Ascending aorta (tissue), 2 donors: Measurements from ENCODE around the gene GIPC1. TPM values are rescaled to one million over a fixed set of nuclear protein-coding genes. Genes with fewer than 3 reads are reported as not detected.
A peak's percentile ranks its signal among the peaks of the same experiment; 100 is the strongest.

Source experiments
- DNase-seq, 2 donors: peaks; one replicate each; pipeline ENCODE4 v3.0.0-alpha.2; 2019; ENCODE audit warnings: low spot score in 2 of 2
- H3K27ac ChIP-seq, 2 donors: fragments of 200-600 bp; sonication (generic); one replicate each; pipeline ENCODE4 v1.5.1; 2016 to 2017; ENCODE audit warnings: mild to moderate bottlenecking in 1 of 2
- H3K27me3 ChIP-seq: fragments of 200-600 bp; sonication (generic); one replicate; pipeline ENCODE4 v1.5.1; 2017
- H3K36me3 ChIP-seq, 2 donors: fragments of 200-600 bp; sonication (generic); one replicate each; pipeline ENCODE4 v1.5.1; 2016
- H3K4me1 ChIP-seq, 2 donors: fragments of 200-600 bp; sonication (generic); one replicate each; pipeline ENCODE4 v1.5.1; 2016 to 2017; ENCODE audit warnings: mild to moderate bottlenecking in 1 of 2
- H3K4me3 ChIP-seq, 2 donors: fragments of 200-600 bp; sonication (generic); one replicate each; pipeline ENCODE4 v1.5.1; 2016 to 2017; ENCODE audit warnings: mild to moderate bottlenecking in 1 of 2
- H3K9me3 ChIP-seq, 2 donors: fragments of 200-600 bp; sonication (generic); one replicate each; pipeline ENCODE4 v1.5.1; 2016
- intact Hi-C: fragments of 100-400 bp; cut with DNase I; formaldehyde crosslinking; loops from one replicate; pipeline ENCODE4 v1.15.1; 2023
- total RNA-seq: library from RNA; depleted of rRNA; stranded (reverse); fragments of >200 nt; gene quantifications from one replicate; pipeline ENCODE4 v1.1.0, GENCODE V29; 2016
- TF ChIP-seq, protein P1 (sequence below), 3 experiments: fragments of 200-600 bp in 2 of 3; fragments of 450-650 bp in 1 of 3; sonication (generic) in 2 of 3; IDR thresholded peaks; one replicate each; pipeline ENCODE4 v1.5.1; 2016 to 2019; ENCODE audit warnings: antibody characterized with exemption in 3 of 3, mild to moderate bottlenecking in 1 of 3, moderate library complexity in 1 of 3

The GIPC1 gene
- total RNA-seq, 1 donor from 2014 or later, result 123 TPM

DNA sequence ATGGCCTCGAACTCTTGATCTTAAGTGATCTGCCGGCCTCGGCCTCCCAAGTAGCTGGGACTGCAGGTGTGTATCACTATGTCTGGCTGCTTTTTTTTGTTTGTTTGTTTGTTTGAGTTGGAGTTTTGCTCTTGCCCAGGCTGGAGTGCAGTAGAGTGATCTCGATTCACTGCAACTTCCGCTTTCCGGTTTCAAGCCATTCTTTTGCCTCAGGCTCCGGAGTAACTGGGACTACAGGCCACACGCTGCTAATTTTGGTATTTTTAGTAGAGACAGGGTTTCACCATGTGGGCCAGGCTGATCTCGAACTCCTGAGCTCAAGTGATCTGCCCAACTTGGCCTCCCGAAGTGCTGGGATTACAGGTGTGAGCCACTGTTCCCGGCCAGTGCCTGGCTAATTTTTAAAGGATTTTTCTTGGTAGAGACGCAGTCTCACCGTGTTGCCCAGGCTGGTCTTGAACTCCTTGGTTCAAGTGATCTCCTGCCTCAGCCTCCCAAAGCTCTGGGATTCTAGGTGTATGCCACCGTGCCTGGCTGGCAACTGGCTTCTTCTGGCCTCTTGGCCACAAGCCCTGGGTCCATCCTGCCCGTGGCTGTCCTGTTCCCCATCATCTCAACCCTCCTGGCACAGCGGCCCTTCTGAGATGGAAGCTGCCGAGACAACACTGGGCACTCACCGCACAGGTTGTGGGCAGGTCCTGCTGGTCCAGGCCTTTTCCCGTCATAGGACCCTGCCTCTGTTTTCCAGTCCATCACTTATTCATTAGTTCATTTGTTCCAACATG lies 45.0 kb upstream of the GIPC1 start:
- intact Hi-C loops, result no loop called here
- Histone ChIP-seq H3K27ac (no peak overlapping the region), H3K9me3 (no peaks in the 10 kb centered on the region), H3K4me1 (no peaks in the 10 kb centered on the region), H3K27me3 (no peaks in the 10 kb centered on the region), H3K36me3 (no peaks in the 10 kb centered on the region), H3K4me3 (no peak overlapping the region)
- no peak for DNase-seq
- TF ChIP-seq, protein P1, sequence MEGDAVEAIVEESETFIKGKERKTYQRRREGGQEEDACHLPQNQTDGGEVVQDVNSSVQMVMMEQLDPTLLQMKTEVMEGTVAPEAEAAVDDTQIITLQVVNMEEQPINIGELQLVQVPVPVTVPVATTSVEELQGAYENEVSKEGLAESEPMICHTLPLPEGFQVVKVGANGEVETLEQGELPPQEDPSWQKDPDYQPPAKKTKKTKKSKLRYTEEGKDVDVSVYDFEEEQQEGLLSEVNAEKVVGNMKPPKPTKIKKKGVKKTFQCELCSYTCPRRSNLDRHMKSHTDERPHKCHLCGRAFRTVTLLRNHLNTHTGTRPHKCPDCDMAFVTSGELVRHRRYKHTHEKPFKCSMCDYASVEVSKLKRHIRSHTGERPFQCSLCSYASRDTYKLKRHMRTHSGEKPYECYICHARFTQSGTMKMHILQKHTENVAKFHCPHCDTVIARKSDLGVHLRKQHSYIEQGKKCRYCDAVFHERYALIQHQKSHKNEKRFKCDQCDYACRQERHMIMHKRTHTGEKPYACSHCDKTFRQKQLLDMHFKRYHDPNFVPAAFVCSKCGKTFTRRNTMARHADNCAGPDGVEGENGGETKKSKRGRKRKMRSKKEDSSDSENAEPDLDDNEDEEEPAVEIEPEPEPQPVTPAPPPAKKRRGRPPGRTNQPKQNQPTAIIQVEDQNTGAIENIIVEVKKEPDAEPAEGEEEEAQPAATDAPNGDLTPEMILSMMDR (IDR thresholded peaks at IDR 0.05), result no peak

DNA sequence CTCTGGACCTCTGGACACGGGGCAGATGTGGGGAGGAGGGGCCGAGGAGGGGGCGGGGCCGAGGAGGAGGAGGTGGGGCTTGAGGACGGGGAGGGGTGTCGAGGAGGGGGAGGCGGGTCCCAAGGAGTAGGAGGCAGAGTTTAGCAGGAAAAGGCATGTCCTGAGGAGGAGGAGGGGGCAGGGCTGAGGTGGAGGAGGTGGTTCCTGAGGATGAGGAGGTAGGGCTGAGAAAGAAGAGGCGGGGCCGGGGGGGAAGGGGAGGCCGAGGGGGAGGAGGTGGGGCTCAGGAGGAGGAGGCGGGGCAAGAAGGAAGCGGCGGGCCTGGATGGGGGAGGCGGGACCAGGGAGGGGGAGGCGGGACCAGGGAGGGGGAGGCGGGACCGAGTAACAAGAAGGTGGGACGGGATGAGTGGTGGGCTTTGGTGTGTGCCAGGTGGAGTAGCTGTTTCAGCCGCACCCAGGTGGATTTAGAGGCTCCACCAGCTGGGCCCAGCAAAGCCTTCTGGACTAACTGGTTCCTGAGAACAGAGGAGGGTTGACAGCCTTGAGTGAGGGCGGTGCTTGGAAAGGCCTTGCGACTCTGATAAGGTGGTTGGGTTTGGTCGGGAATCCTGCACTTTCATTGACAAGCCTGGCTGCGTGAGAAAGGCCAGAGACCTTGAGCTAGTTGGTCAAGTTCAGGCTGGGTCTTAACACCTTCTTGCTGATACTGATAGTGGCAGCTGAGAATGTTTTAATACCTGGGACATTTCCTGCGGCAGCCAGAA lies 41.2 kb upstream of the GIPC1 start:
- peak in 1 of 2 donors; percentile 72 for DNase-seq
- intact Hi-C loops, result no loop called here
- Histone ChIP-seq H3K4me3 (peak overlapping the region in 1 of 2 donors; percentile 22), H3K27me3 (no peaks in the 10 kb centered on the region), H3K4me1 (no peaks in the 10 kb centered on the region), H3K9me3 (no peaks in the 10 kb centered on the region), H3K36me3 (no peaks in the 10 kb centered on the region), H3K27ac (no peak overlapping the region)
- TF ChIP-seq, protein P1 (IDR thresholded peaks at IDR 0.05), result no peak

DNA sequence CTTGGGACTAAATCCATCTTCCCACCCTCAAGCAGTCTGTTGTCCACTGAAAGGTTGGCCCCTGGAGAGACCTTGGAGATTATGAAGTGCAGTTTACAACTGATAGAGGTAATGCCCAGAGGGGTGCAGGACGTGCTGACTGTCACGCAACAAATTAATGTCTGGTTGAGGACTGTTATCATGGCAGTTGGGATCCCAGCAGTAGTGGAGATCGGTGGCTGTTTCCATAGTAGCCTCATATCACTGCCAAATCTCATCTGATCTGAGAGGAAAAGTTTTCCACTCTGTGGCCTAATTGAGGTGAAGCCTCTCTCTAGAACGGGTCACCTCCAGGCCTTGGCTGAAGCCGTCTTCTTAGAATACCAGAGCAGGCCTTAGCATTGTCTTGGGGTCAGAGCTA lies 37.5 kb upstream of the GIPC1 start:
- TF ChIP-seq, protein P1 (IDR thresholded peaks at IDR 0.05), result no peak
- intact Hi-C loops, result no loop called here
- Histone ChIP-seq H3K27me3 (no peaks in the 10 kb centered on the region), H3K9me3 (no peaks in the 10 kb centered on the region), H3K4me1 (peaks cover 0 to 9% of the 10 kb centered on the region in 2 donors), H3K4me3 (no peak overlapping the region), H3K27ac (no peak overlapping the region), H3K36me3 (no peaks in the 10 kb centered on the region)
- DNase-seq, result no peak

DNA sequence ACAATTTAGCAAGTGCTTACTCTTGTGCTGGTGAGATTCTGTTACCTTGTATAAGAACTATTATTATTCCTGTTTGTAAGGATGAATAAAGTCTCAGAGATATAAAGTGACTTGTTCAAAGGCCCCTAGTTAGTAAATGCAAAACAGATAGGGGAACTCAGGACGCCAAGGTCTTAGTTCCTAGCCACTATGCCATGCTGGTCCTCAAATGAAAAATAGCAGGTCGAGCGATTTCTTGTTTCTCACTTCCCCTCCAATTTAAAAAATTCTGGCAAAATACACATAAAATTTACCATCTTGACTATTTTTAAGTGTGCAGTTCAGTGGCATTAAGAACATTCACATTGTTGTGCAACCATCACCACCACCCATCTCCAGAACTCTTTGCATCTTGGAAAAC lies 34.6 kb upstream of the GIPC1 start:
- no peak for DNase-seq
- Histone ChIP-seq H3K36me3 (no peaks in the 10 kb centered on the region), H3K4me3 (peak overlapping the region; percentile 79 to 91), H3K4me1 (peaks cover 0 to 9% of the 10 kb centered on the region in 2 donors), H3K9me3 (no peaks in the 10 kb centered on the region), H3K27ac (no peak overlapping the region), H3K27me3 (no peaks in the 10 kb centered on the region)
- intact Hi-C loops, result no loop called here
- TF ChIP-seq, protein P1 (IDR thresholded peaks at IDR 0.05), result no peak

DNA sequence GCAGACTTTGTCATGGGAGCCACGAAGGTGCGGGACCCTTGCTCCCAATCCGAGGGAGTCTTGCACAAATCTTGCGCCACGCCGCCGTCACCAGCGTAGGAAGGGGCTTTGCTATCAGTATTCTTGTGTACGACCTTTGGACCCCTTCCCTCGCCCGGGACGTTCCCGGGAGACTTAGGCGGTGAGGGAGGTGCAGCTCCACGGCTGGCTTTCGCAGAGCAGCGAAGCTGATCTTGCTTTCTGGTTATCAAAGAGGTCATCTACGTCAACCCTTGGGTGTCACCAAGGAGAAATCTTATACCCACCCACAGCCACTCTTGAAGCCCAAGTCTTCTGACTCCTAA lies 34.0 kb upstream of the GIPC1 start:
- Histone ChIP-seq H3K27ac (peak overlapping the region; percentile 71 to 84), H3K4me1 (peaks cover 0 to 9% of the 10 kb centered on the region in 2 donors), H3K27me3 (no peaks in the 10 kb centered on the region), H3K36me3 (no peaks in the 10 kb centered on the region), H3K9me3 (no peaks in the 10 kb centered on the region), H3K4me3 (peak overlapping the region; percentile 79 to 91)
- intact Hi-C loops, result no loop called here
- DNase-seq, result no peak
- TF ChIP-seq, protein P1 (IDR thresholded peaks at IDR 0.05), result no peak
